ENCODE measurements around the gene ZBTB11. TPM values are rescaled to one million over a fixed set of nuclear protein-coding genes. Genes with fewer than 3 reads are reported as not detected.

ZBTB11 gene
- total RNA-seq, 2 donors from 2014 or later, result 16.8 to 20.9 TPM

- Mint-ChIP-seq H3K36me3 (ENCODE audit: low read depth) (peaks cover 39% of the 10 kb centered on the region), H3K9me3 (no peaks in the 10 kb centered on the region), H3K4me1 (peaks cover 5% of the 10 kb centered on the region), H3K27me3 (ENCODE audit: insufficient read depth) (no peaks in the 10 kb centered on the region), H3K4me3 (peak overlapping the region; percentile 97), H3K27ac (peak overlapping the region; percentile 97)
- peaks cover 3% of the 10 kb centered on the region for H3K4me1 ChIP-seq (ENCODE audit: control insufficient read depth, insufficient read depth, low read length)
- DNase-seq, result peak; percentile 69
- no peaks in the 10 kb centered on the region for H3K27me3 ChIP-seq (ENCODE audit: control insufficient read depth, insufficient read depth, low read length, poor library complexity, severe bottlenecking)
- peaks cover 33% of the 10 kb centered on the region for H3K36me3 ChIP-seq (ENCODE audit: control insufficient read depth, insufficient read depth, low read length)
- peak overlapping the region; percentile 89 for H3K4me3 ChIP-seq (ENCODE audit: low read length)
- 74 to 78% methylated on average over 22 to 27 of the region's 29 CpGs for WGBS, 2 experiments (ENCODE audit: insufficient coverage in 1 of 2, insufficient read length in 1 of 2)
- no peaks in the 10 kb centered on the region for H3K9me3 ChIP-seq (ENCODE audit: control insufficient read depth, low read length)
- TF ChIP-seq CTCF (conservative IDR thresholded peaks at IDR 0.05), result peak; percentile 13
- no peak overlapping the region for H3K9ac ChIP-seq (ENCODE audit: extremely low read depth, low read length, poor library complexity, severe bottlenecking)
- H3K27ac ChIP-seq (ENCODE audit: low read depth, low read length), result peak overlapping the region; percentile 1
Measured at GRCh38 chr3:101677436-101678286, 729 bp upstream of the ZBTB11 start.

GRCh38 chr3:101676216-101676764 lies 642 bp downstream of the ZBTB11 start:
- peaks cover 32% of the 10 kb centered on the region for H3K36me3 Mint-ChIP-seq (ENCODE audit: low read depth)
- Histone ChIP-seq H3K9me3 (ENCODE audit: control insufficient read depth, low read length) (no peaks in the 10 kb centered on the region), H3K36me3 (ENCODE audit: control insufficient read depth, insufficient read depth, low read length) (peaks cover 28% of the 10 kb centered on the region), H3K4me3 (ENCODE audit: low read length) (peak overlapping the region; percentile 89), H3K27me3 (ENCODE audit: control insufficient read depth, insufficient read depth, low read length, poor library complexity, severe bottlenecking) (no peaks in the 10 kb centered on the region), H3K4me1 (ENCODE audit: control insufficient read depth, insufficient read depth, low read length) (peaks cover 3% of the 10 kb centered on the region), H3K27ac (ENCODE audit: low read depth, low read length) (peak overlapping the region; percentile 82), H3K9ac (ENCODE audit: extremely low read depth, low read length, poor library complexity, severe bottlenecking) (peak overlapping the region; percentile 90)
- TF ChIP-seq CTCF (conservative IDR thresholded peaks at IDR 0.05), result peak; percentile 29
- no peaks in the 10 kb centered on the region for H3K27me3 Mint-ChIP-seq (ENCODE audit: insufficient read depth)
- peaks cover 5% of the 10 kb centered on the region for H3K4me1 Mint-ChIP-seq
- 0% methylated on average over 22 to 57 of the region's 57 CpGs for WGBS, 2 experiments (ENCODE audit: insufficient coverage in 1 of 2, insufficient read length in 1 of 2)
- H3K9me3 Mint-ChIP-seq, result no peaks in the 10 kb centered on the region
- DNase-seq, result peak; percentile 98
- peak overlapping the region; percentile 97 for H3K27ac Mint-ChIP-seq
- H3K4me3 Mint-ChIP-seq, result peak overlapping the region; percentile 97

- peak overlapping the region; percentile 58 for H3K9ac ChIP-seq (ENCODE audit: extremely low read depth, low read length, poor library complexity, severe bottlenecking)
- H3K4me1 ChIP-seq (ENCODE audit: control insufficient read depth, insufficient read depth, low read length), result peaks cover 3% of the 10 kb centered on the region
- DNase-seq, result no peak
- peak overlapping the region; percentile 78 for H3K27ac ChIP-seq (ENCODE audit: low read depth, low read length)
- H3K4me3 ChIP-seq (ENCODE audit: low read length), result peak overlapping the region; percentile 89
- H3K27me3 Mint-ChIP-seq (ENCODE audit: insufficient read depth), result no peaks in the 10 kb centered on the region
- peaks cover 28% of the 10 kb centered on the region for H3K36me3 ChIP-seq (ENCODE audit: control insufficient read depth, insufficient read depth, low read length)
- 18 to 33% methylated on average over 16 to 27 of the region's 27 CpGs for WGBS, 2 experiments (ENCODE audit: insufficient coverage in 1 of 2, insufficient read length in 1 of 2)
- peak overlapping the region; percentile 96 for H3K27ac Mint-ChIP-seq
- H3K4me1 Mint-ChIP-seq, result peaks cover 5% of the 10 kb centered on the region
- H3K9me3 ChIP-seq (ENCODE audit: control insufficient read depth, low read length), result no peaks in the 10 kb centered on the region
- no peaks in the 10 kb centered on the region for H3K9me3 Mint-ChIP-seq
- H3K4me3 Mint-ChIP-seq, result peak overlapping the region; percentile 97
- H3K27me3 ChIP-seq (ENCODE audit: control insufficient read depth, insufficient read depth, low read length, poor library complexity, severe bottlenecking), result no peaks in the 10 kb centered on the region
- TF ChIP-seq CTCF (conservative IDR thresholded peaks at IDR 0.05), result no peak
- peaks cover 31% of the 10 kb centered on the region for H3K36me3 Mint-ChIP-seq (ENCODE audit: low read depth)
Measured at GRCh38 chr3:101675709-101676215, 1.2 kb downstream of the ZBTB11 start.

All from endodermal cell (in vitro differentiated cells).